ENCODE results near the gene TRPC4AP.

The TRPC4AP gene

GRCh38 chr20:35062478-35062877 is 30.1 kb downstream of the TRPC4AP start:
- no peak for TF ChIP-seq ZFP30 (CRISPR knock-in tag; IDR thresholded peaks at IDR 0.05)
- TF ChIP-seq BACH2 (CRISPR knock-in tag; IDR thresholded peaks at IDR 0.05; ENCODE audit: borderline replicate concordance): no peak
- TF ChIP-seq ZFP3 (CRISPR knock-in tag; IDR thresholded peaks at IDR 0.05): no peak
- no peak for TF ChIP-seq ZNF565 (CRISPR knock-in tag; conservative IDR thresholded peaks at IDR 0.05; ENCODE audit: low read depth)
- TF ChIP-seq PPARA (CRISPR knock-in tag; IDR thresholded peaks at IDR 0.05; ENCODE audit: borderline replicate concordance): no peak
- no peak for TF ChIP-seq ARNTL (CRISPR knock-in tag; IDR thresholded peaks at IDR 0.05; ENCODE audit: borderline replicate concordance, low read depth)
- no peak for TF ChIP-seq CSDC2 (CRISPR knock-in tag; IDR thresholded peaks at IDR 0.05)
- TF ChIP-seq, protein P1, sequence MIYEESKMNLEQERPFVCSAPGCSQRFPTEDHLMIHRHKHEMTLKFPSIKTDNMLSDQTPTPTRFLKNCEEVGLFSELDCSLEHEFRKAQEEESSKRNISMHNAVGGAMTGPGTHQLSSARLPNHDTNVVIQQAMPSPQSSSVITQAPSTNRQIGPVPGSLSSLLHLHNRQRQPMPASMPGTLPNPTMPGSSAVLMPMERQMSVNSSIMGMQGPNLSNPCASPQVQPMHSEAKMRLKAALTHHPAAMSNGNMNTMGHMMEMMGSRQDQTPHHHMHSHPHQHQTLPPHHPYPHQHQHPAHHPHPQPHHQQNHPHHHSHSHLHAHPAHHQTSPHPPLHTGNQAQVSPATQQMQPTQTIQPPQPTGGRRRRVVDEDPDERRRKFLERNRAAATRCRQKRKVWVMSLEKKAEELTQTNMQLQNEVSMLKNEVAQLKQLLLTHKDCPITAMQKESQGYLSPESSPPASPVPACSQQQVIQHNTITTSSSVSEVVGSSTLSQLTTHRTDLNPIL (CRISPR knock-in tag; IDR thresholded peaks at IDR 0.05; ENCODE audit: low read depth): no peak
- no peak for ATAC-seq

DNA sequence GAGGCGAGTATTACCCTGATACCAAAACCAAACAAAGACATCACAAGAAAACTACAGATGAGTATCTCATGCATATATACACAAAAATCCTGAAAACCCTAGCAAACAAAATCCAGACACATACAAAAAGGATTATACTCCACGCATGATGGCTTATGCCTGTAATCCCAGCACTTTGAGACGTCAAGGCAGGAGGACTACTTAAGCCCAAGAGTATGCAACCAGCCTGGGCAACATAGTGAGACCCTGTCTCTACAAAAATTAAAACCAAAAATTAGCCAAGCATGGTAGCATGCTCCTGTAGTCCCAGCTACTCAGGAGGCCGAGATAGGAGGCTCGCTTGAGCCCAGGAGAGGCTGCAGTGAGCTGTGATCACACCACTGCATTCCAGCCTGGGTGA is 32.4 kb downstream of the TRPC4AP start:
- ATAC-seq: no peak
- TF ChIP-seq PATZ1 (CRISPR knock-in tag; IDR thresholded peaks at IDR 0.05; ENCODE audit: borderline replicate concordance) (no peak), POU6F1 (CRISPR knock-in tag; IDR thresholded peaks at IDR 0.05; ENCODE audit: borderline replicate concordance, low read depth) (no peak), OSR1 (CRISPR knock-in tag; IDR thresholded peaks at IDR 0.05) (no peak), ESRRG (CRISPR knock-in tag; IDR thresholded peaks at IDR 0.05) (no peak), ZC3H10 (CRISPR knock-in tag; IDR thresholded peaks at IDR 0.05) (no peak), BACH2 (CRISPR knock-in tag; IDR thresholded peaks at IDR 0.05; ENCODE audit: borderline replicate concordance) (no peak), ISL1 (CRISPR knock-in tag; IDR thresholded peaks at IDR 0.05) (no peak), SNAI2 (CRISPR knock-in tag; IDR thresholded peaks at IDR 0.05) (no peak), TCF4 (CRISPR knock-in tag; IDR thresholded peaks at IDR 0.05; ENCODE audit: borderline replicate concordance) (no peak), ZNF8 (CRISPR knock-in tag; IDR thresholded peaks at IDR 0.05) (no peak), ARNTL (CRISPR knock-in tag; IDR thresholded peaks at IDR 0.05; ENCODE audit: borderline replicate concordance, low read depth) (no peak), PPARA (CRISPR knock-in tag; IDR thresholded peaks at IDR 0.05; ENCODE audit: borderline replicate concordance) (no peak), ZFP30 (CRISPR knock-in tag; IDR thresholded peaks at IDR 0.05) (no peak), ZFP3 (CRISPR knock-in tag; IDR thresholded peaks at IDR 0.05) (no peak), CSDC2 (CRISPR knock-in tag; IDR thresholded peaks at IDR 0.05) (no peak), RARB (CRISPR knock-in tag; IDR thresholded peaks at IDR 0.05) (no peak), GLIS3 (CRISPR knock-in tag; IDR thresholded peaks at IDR 0.05) (no peak), ZNF70 (CRISPR knock-in tag; IDR thresholded peaks at IDR 0.05) (no peak)
- TF ChIP-seq, protein P2, sequence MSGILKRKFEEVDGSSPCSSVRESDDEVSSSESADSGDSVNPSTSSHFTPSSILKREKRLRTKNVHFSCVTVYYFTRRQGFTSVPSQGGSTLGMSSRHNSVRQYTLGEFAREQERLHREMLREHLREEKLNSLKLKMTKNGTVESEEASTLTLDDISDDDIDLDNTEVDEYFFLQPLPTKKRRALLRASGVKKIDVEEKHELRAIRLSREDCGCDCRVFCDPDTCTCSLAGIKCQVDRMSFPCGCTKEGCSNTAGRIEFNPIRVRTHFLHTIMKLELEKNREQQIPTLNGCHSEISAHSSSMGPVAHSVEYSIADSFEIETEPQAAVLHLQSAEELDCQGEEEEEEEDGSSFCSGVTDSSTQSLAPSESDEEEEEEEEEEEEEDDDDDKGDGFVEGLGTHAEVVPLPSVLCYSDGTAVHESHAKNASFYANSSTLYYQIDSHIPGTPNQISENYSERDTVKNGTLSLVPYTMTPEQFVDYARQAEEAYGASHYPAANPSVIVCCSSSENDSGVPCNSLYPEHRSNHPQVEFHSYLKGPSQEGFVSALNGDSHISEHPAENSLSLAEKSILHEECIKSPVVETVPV (CRISPR knock-in tag; IDR thresholded peaks at IDR 0.05): no peak
- TF ChIP-seq, protein P3, sequence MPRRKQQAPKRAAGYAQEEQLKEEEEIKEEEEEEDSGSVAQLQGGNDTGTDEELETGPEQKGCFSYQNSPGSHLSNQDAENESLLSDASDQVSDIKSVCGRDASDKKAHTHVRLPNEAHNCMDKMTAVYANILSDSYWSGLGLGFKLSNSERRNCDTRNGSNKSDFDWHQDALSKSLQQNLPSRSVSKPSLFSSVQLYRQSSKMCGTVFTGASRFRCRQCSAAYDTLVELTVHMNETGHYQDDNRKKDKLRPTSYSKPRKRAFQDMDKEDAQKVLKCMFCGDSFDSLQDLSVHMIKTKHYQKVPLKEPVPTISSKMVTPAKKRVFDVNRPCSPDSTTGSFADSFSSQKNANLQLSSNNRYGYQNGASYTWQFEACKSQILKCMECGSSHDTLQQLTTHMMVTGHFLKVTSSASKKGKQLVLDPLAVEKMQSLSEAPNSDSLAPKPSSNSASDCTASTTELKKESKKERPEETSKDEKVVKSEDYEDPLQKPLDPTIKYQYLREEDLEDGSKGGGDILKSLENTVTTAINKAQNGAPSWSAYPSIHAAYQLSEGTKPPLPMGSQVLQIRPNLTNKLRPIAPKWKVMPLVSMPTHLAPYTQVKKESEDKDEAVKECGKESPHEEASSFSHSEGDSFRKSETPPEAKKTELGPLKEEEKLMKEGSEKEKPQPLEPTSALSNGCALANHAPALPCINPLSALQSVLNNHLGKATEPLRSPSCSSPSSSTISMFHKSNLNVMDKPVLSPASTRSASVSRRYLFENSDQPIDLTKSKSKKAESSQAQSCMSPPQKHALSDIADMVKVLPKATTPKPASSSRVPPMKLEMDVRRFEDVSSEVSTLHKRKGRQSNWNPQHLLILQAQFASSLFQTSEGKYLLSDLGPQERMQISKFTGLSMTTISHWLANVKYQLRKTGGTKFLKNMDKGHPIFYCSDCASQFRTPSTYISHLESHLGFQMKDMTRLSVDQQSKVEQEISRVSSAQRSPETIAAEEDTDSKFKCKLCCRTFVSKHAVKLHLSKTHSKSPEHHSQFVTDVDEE (CRISPR knock-in tag; IDR thresholded peaks at IDR 0.05): no peak

DNA sequence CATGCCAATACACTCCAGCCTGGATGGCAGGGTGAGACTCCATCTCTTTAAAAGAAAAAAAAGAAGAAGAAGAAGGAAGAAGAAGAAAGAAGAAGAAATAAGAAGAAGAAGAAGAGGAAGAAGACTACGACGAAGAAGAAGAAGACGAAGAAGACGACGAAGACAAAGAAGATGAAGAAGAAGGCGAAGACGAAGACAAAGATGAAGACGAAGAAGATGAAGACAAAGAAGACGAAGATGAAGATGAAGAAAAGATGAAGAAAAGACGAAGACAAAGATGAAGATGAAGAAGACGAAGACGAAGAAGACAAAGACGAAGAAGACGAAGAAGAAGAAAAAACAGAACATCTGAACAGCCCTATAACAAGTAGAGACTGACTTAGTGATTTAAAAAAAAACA is 33.0 kb downstream of the TRPC4AP start:
- no peak for ATAC-seq
- no peak for TF ChIP-seq ZNF565 (CRISPR knock-in tag; conservative IDR thresholded peaks at IDR 0.05; ENCODE audit: low read depth)
- no peak for TF ChIP-seq TOX (CRISPR knock-in tag; IDR thresholded peaks at IDR 0.05; ENCODE audit: borderline replicate concordance)
- TF ChIP-seq ZC3H10 (CRISPR knock-in tag; IDR thresholded peaks at IDR 0.05): no peak
- TF ChIP-seq, protein P3 (CRISPR knock-in tag; IDR thresholded peaks at IDR 0.05): no peak
- no peak for TF ChIP-seq SNAI2 (CRISPR knock-in tag; IDR thresholded peaks at IDR 0.05)
- TF ChIP-seq TCF4 (CRISPR knock-in tag; IDR thresholded peaks at IDR 0.05; ENCODE audit: borderline replicate concordance): no peak
- no peak for TF ChIP-seq ISL1 (CRISPR knock-in tag; IDR thresholded peaks at IDR 0.05)
- TF ChIP-seq GLIS3 (CRISPR knock-in tag; IDR thresholded peaks at IDR 0.05): no peak
- TF ChIP-seq BACH2 (CRISPR knock-in tag; IDR thresholded peaks at IDR 0.05; ENCODE audit: borderline replicate concordance): no peak
- no peak for TF ChIP-seq CSDC2 (CRISPR knock-in tag; IDR thresholded peaks at IDR 0.05)
- TF ChIP-seq POU6F1 (CRISPR knock-in tag; IDR thresholded peaks at IDR 0.05; ENCODE audit: borderline replicate concordance, low read depth): no peak
